HEK293T (cell line): ENCODE measurements around the gene THSD4.

ENCODE experiments used
- ARNT ChIP-seq: fragments of 450-650 bp; IDR thresholded peaks from 2 replicates; pipeline ENCODE4 v1.6.1; 2017; ENCODE audit warnings: mild to moderate bottlenecking
- BHLHE40 ChIP-seq: fragments of 450-650 bp; IDR thresholded peaks from 2 replicates; pipeline ENCODE4 v1.6.1; 2016; ENCODE audit warnings: mild to moderate bottlenecking, moderate library complexity, borderline replicate concordance
- FOXA1 ChIP-seq: fragments of 450-650 bp; IDR thresholded peaks from 2 replicates; pipeline ENCODE4 v1.6.1; 2016; ENCODE audit warnings: mild to moderate bottlenecking

- TF ChIP-seq ARNT (no peak), FOXA1 (no peak), BHLHE40 (no peak)
Observed at GRCh38 chr15:71424765-71425164, 309.5 kb downstream of the THSD4 start.
